Stimulated activated CD4-positive, alpha-beta T cell treated with anti-CD3 and anti-CD28 coated beads, Interleukin-12 subunit alpha, Interleukin-12 subunit beta, amount 100 ng/mL, for 48 hours (primary cell): ENCODE measurements around the gene TPST2.

Experiments used
- DNase-seq, 3 donors: peaks; one replicate each; pipeline ENCODE4 v3.0.0-alpha.2; 2020; ENCODE audit warnings: low read depth in 2 of 3, low spot score in 1 of 3

Gene TPST2

DNA sequence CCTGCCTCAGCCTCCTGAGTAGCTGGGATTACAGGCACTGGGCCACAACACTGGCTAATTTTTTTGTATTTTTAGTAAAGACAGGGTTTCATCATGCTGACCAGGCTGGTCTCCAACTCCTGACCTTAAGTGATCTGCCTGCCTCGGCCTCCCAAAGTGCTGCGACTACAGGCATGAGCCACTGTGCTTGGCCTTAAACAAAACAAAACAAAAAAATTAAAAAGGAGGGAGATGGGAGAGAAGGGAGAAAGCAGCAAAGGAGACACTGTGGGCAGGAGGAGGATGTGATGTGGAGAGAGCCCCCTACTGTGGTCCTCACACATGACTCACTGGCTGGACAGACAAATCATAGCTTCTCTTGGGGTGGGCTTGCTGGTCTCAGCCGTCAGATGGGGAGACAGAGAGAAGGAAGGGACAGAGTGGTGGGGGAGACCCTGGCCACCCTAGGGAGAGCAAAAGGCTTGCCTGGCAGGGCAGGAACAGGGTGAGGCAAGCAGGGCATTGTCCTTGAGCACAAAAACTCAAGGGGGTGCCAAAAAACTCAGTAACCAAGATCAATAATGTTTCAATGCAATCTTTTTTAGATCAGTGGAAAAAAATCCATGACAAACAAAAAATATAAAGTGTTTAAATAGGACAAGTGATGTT is 31.6 kb downstream of the TPST2 start:
- no peak for DNase-seq

DNA sequence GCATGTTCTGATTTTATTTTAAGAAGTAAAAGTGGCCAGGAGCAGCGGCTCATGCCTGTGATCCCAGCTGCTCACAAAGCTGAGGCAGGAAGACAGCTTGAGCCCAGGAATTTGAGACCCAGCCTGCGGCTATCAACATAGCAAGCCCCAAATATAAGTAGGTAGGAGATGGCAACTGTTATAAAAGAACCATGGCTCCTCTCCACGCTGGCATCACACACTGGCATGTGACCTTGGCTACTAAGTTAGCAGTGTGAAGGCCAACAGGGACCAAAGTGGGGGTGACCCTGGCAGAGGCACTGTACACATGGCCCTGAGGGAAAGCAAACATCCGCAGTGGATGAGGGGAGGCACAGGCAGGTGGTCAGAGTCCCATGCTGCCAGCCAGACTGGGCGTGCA is 33.0 kb downstream of the TPST2 start:
- no peak for DNase-seq

DNA sequence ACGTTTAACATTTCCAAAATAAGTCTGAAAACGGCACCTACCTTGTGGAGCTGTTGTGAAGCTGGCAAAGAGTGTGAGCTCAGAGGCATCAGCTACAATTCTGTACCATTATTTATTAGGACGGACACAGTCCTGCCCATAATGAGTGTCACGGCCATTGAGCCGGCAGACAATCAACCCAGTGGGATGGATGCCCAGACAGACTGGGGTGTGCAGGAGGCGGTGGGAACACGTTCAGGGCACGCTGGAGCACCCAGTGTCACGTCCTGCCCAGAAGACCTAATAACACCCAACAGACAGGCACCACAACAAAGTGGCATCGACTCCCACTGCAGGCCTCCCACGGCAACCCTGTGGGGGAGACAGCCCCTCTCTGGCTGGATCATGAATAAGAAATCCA is 34.5 kb downstream of the TPST2 start:
- no peak for DNase-seq

DNA sequence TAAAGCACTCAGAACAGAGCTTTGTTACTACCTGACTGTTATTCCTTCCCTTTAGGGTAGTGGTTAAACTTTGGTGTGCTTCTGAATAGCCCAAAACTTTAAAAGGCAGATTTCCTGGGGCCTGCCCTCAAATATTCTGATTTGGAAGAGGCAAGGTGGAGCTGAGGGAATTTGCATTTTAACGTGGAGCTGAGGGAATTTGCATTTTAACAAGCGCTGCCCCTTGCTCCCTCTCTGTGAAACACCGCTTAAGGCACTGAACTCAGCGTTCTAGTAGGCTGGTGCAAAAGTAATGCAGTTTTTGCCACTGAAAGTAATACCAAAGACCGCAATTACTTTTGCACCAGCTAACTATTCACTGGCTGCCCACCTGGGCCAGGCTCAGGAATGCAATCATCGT is 35.0 kb downstream of the TPST2 start:
- DNase-seq: no peak

DNA sequence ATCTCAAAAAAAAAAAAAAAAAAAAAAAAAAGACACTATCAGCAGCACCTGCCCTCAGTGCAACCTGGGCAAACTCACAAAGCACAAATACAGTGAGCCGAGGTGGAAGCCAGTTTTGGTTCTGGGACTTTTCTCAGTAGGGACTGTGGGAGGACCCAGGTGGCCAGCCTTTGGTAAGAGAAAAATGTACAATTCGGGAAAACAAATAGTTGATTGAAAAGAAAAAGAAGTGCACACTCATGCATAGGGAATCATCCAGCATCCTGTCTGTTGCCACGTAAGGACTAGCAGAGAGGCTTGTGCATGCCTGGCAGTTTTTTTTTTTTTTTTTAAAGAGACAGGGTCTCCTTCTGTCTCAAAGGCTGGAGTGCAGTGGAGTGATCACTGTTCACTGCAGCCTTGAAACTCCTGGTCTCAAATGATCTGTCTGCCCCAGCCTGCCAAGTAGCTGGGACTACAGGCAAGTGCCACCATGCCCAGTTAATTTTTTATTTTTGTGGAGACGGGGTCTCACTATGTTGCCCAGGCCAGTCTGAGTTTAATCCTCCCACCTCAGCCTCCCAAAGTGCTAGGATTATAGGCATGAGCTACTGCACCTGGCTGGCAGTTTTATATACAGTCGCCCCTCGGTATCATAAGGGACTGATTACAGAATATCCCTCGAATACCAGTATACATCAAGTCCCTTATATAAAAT is 36.7 kb downstream of the TPST2 start:
- DNase-seq: no peak

DNA sequence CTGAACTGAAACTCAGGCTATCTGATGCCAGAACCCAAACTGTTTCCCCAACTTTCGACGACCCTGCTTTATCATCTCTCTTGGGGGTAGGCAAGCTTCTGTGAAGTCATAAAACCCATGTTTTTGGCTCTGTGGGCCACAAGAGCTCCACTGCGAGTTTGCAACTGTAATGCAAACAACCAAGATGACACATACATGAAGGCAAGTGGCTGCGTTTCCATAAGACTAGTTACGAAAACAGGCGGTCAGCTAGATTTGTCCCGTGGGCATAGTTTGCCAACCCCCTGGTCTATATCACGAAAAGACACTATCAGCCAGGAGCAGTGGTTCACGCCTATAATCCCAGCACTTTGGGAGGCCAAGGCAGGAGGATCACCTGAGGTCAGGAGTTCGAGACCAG is 37.5 kb downstream of the TPST2 start:
- no peak for DNase-seq

DNA sequence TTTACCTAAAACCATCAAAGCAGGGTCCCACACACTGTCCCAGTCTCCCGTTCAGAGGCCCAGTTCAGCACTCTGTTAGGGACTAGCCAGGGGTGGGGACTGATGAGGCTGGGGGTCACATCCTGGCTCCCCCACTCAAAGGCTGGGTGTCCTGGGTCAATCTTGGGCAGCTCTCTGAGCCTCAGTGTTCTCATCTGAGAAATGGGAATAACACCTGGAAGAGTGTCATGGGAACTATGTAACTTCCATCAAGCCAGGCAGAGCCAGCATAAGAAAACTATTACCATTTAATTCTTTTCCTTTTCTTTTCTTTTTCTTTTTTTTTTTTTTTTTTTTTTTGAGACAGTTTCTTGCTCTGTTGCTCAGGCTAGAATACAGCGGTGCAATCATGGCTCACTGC is 38.4 kb downstream of the TPST2 start:
- no peak for DNase-seq

DNA sequence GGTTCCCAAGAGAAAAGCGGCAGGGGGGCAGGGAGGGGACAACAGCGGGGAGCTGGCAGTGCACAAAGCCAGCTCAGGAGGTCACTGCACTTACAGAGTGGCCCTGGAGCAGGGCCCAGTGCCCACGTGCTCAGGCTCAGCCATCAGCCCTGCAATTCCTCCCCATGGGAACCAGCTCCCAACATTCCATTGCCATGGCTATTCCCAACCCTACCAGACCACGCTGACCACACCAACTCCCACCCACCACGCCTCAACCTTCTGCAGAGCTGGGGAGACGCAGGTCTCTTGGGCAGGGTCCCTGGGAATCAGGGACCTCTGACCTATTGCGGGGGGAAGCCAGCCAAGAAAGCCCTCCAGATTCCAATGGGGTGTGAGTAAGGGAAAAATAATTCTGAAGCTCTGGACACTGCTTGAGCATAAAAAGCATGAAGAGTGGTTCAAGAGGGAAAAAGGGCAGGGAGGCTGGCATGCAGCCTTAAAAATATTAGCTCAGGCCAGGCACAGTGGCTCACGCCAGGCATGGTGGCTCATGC is 39.4 kb downstream of the TPST2 start:
- no peak for DNase-seq

DNA sequence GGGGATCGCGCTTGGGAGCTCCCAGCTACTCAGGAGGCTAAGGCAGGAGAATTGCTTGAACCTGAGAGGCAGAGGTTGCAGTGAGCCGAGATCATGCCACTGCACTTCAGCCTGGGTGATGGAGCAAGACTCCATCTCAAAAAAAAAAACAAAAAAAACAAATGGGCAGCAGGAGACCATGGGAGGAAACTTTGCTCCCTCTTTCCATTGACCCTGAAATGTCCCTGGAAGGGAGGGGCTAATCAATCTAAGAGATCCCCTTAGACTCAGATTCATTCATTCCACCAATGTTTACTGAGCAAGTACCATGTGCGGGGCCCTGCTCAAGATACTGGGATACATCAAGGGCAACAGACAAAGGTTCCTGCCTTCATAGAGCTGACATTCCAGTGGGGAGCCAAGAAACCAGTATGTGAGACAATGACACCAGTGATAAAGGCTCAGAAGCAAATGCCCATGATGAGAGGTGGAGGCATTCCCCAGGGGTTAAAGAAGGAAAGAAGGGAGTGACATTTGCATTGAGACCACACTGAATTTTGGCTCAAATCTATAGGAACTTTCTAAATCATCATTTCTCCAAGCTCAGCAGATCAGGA is 39.9 kb downstream of the TPST2 start:
- no peak for DNase-seq

DNA sequence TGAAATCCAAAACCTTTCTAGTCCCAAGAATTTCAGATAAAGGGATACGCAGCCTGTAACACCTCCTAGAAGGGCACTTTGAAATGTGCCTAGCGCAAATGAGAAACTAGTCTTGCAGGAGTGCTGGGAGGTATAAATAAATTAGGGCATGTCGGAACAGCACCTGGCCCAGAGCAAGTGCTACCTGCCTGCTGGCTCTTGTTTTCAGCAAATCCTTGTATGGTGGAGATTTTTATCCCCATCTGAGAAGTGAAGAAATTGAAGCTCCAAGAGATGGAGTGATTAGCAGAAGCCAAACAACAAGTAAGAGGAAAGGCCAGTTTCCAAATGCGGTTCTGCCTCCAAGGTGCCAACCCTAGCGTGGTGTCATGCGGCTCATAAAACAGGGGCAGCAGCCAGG is 40.9 kb downstream of the TPST2 start:
- DNase-seq: no peak

DNA sequence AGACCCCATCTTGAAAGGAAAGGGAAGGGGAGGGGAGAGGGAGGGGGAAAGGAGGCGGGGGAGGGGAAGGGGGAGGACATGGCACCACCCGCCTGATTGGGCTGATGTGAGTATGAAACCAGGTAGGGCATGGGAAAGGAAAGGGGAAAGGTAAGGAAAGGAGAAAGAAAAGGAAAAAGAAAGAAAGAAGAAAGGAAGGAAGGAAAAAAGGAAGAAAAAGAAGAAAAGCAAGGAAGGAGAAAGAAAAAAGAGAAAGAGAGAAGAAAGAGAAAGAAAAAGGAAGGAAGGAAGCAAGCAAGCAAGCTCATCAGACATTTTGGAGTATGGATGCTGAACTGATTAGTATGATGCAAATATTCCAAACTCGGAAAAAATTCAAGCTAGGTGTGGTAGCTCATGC is 41.6 kb downstream of the TPST2 start:
- DNase-seq: no peak

DNA sequence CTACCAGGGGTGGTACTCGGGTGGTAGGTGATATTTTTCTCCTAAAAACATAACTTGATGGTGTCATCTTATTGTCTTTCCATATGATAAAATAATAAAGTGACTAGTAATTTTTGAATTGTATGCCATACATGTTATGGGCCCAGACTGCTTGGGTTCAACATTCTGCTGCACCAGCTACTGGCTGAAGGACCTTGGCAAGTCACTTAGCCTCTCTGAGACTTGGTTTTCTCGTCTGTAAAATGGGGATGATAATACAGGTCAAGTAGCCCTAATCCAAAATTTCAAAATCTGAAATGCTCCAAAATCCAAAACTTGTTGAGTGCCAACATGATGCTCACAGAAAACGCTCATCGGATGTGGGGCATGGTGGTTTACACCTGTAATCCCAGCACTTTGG is 42.1 kb downstream of the TPST2 start:
- DNase-seq: no peak

DNA sequence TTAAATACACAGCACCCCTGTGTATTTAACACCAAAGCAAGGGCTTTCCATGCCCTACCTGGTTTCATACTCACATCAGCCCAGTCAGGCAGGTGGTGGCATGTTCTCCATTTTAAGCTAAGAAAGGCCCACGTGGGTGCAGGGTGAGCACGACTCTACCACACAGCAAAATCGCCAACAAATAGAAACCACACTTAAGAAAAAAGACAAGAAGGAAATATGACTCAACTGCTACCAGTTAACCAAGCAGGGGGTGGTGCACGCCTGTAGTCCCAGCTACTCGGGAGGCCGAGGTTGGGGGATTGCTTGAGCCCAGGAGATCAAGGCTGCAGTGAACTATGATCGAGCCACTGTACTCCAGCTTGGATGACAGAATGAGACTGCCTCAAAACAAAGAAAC is 42.5 kb downstream of the TPST2 start:
- DNase-seq: peak; percentile 6 to 17 (median 11)

DNA sequence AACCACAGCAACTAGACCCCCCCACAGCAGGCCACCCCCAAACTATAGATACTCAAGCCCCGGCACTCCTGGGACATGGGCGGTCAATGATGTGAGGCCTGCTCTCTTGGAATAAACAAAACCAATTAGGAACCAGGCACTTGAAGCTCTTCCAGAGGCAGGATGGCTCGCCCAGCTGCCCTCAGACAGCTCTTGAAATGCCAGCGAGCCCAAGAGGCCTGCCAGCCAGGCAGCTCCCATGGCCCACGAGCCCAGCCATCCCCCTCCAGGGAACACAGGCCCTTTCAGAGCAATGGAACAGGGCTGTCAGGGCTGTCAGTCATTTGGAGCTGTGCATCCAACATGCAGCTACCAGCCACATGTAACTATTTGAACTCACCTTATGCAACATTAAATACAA is 43.6 kb downstream of the TPST2 start:
- DNase-seq: no peak

DNA sequence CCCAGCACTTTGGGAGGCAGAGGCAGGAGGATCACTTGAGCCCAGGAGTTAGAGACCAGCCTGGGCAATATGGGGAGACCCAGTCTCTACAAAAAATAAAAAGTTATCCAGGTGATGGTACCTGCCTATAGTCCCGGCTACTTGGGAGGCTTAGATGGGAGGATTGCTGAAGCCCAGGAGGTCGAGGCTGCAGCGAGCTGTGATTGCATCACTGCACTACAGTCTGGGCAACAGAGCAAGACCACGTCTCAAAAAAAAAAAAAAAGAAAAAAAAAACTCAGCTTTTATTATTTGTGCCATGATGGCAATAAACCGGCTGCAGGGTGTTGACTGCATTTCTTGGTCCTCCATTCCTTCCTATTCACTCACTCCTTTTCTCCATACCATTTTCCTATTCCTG is 44.1 kb downstream of the TPST2 start:
- no peak for DNase-seq

DNA sequence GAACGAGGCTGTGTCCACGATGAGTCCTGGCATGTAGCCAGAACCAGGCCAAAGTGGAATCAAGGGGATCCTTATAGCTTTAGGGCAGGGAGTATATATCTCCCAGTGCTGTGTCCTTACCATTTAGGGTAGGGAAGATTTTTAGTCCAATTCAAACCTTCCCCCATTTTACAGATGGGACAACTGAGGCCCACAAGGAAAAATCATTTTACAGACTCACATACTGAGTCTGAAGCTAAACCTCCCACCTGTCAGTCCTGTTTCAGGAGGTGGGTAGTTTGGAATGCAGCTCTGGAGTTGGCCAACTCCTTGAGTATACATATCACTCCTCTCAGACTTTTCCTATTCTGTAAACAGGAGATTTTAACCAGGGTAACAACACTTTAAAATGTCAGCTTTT is 44.5 kb downstream of the TPST2 start:
- DNase-seq: no peak

DNA sequence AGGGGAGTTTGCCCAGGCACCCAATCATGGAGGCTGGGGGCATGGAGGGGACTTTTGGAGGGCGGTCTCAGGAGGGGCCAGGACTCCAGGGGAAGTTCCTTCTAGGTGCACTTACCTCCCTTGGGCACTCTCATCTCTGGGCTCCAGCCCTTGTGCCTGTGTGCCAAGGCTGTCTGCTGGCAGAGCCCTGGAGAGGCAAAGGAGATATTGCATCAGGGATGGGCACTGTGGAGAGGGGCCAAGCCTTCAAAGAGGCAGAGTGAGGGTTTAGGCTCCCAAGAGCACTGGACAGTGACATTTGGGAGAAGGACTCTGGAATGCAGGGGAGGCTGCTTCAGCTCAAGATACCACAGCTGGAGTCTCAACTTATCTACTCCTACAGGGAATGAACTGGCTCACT is 45.4 kb downstream of the TPST2 start:
- no peak for DNase-seq

DNA sequence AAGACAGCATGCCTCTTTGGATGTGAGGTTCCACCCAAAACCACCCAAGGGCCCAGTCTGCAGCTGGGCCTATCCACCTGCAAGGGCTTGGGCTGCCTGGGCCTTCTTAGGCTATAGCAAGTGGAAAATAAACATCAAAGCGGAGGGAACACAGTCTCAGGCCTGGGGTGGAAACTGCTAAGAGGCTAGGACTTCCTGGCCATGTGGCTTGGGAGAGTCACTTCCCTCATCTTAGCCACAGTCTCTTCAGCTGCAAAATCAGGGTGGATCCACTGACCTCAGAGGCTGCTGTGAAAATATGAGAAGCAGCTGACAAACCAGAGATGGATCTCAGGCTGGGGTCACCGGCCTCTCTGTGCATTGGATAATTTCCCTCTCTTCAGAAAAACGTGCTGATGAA is 47.1 kb downstream of the TPST2 start:
- no peak for DNase-seq

DNA sequence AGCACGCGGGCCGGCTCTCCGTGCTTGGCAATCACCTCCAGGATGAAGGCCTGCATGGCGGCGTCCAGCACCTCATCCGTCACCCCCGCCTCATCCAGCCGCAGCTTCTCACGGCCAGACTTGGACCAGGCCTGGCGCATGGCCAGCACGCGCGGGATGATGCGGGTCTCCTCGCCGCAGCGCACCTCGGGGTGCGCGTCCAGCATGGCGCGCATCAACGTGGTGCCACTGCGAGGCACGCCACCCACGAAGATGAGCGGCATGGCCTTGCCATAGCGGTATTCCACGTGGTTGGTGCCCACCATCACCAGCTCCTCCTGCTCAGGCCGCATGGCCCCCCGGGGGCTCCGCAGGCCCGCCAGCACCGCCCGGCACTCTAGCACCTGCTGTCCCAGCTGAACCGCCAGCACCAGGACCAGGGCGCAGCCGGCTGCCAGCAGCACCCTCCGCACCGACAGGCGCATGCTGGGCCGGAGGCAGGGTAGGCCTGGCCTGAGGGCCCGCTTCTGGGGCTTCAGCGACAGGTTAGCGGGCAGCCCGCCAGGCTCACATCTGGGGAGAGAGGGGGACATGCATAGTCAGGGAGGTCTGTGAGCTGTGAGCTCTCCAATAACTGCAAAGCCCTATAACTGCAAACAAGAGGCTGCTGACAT is 48.6 kb downstream of the TPST2 start:
- no peak for DNase-seq

DNA sequence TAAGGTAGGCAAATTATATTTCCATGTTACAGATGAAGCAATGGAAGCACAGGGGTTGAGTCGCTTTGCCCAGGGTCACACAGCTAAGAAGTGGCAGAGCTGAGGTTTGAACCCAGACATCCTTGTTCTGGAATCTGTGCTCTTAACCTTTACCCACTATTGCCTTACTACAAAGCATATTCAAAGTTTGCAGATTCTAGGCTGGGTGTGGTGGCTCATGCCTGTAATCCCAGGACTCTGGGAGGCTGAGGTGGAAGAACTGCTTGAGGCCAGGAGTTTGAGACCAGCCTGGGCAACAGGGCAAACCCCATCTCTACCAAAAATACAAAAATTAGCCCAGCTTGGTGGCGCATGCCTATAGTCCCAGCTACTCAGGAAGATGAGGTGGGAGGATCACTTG is 49.8 kb downstream of the TPST2 start:
- DNase-seq: no peak

DNA sequence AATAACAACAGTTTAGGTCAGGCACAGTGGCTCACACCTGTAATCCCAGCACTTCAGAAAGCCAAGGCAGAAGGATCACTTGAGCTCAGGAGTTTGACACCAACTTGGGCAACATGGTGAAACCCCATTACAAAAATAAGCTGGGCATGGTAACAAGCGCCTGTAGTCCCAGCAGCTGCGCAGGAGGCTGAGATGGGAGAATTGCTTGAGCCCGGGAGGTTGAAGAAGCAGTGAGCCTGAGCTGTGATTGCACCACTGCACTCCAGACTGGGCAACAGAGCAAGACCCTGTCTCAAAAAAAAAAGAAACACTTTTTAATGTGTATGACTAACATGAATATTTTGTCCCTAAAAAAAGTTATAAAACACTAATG is 53.2 kb downstream of the TPST2 start:
- DNase-seq: no peak
